IPS-18a (cell line): ENCODE measurements around the gene GET4.

Experiments
- H3K27ac ChIP-seq: one replicate; pipeline ENCODE4 v1.5.1; 2013; ENCODE audit warnings: low read length
- H3K27me3 ChIP-seq: one replicate; pipeline ENCODE4 v1.6.1; 2013; ENCODE audit warnings: mild to moderate bottlenecking, low read length; ENCODE audit not compliant: control insufficient read depth, insufficient read depth
- H3K36me3 ChIP-seq: one replicate; pipeline ENCODE4 v1.6.1; 2013; ENCODE audit warnings: low read depth, low read length; ENCODE audit not compliant: control insufficient read depth
- H3K4me1 ChIP-seq: one replicate; pipeline ENCODE4 v1.6.1; 2013; ENCODE audit warnings: low read depth, low read length; ENCODE audit not compliant: control insufficient read depth
- H3K4me3 ChIP-seq: one replicate; pipeline ENCODE4 v1.5.1; 2013; ENCODE audit warnings: low read length
- H3K9ac ChIP-seq: one replicate; pipeline ENCODE4 v1.6.1; 2013; ENCODE audit warnings: mild to moderate bottlenecking, low read length, moderate library complexity
- H3K9me3 ChIP-seq: one replicate; pipeline ENCODE4 v1.6.1; 2013; ENCODE audit warnings: low read depth, low read length; ENCODE audit not compliant: control insufficient read depth

GET4 gene

DNA sequence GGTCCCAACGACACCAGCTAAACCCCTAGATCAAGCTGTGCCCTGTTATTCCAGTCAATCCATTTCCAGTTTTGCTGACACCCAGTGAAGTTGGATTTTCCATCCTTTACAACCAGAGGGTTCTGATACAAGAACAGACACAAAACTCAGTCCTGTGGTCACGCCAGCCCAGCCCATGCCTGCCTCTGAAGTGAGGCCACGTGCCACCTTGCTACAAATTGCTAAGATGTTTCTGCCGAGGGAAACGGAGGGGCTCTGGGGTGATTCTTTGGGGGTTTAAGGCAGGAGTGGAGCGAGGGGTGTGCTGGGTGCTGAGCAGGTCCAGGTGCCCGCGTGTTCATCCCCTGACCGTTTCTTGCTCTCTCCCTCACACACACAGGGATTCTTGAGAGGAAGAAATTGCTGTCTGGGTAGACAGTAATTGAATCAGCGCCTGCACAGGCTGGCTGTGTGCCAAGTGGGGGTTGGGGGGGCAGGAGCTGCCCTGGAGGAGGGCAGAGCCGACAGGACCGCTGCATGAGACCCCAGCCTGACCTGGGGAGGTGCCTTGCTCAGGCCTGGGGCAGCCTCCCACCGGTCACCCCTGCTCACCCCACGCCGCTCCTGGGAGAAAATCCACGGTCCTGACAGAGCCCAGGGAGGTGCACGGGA is 40.1 kb downstream of the GET4 start:
- Histone ChIP-seq H3K9ac (no peak overlapping the region), H3K4me3 (no peak overlapping the region), H3K36me3 (no peaks in the 10 kb centered on the region), H3K27me3 (no peaks in the 10 kb centered on the region), H3K4me1 (no peaks in the 10 kb centered on the region), H3K27ac (no peak overlapping the region), H3K9me3 (no peaks in the 10 kb centered on the region)

DNA sequence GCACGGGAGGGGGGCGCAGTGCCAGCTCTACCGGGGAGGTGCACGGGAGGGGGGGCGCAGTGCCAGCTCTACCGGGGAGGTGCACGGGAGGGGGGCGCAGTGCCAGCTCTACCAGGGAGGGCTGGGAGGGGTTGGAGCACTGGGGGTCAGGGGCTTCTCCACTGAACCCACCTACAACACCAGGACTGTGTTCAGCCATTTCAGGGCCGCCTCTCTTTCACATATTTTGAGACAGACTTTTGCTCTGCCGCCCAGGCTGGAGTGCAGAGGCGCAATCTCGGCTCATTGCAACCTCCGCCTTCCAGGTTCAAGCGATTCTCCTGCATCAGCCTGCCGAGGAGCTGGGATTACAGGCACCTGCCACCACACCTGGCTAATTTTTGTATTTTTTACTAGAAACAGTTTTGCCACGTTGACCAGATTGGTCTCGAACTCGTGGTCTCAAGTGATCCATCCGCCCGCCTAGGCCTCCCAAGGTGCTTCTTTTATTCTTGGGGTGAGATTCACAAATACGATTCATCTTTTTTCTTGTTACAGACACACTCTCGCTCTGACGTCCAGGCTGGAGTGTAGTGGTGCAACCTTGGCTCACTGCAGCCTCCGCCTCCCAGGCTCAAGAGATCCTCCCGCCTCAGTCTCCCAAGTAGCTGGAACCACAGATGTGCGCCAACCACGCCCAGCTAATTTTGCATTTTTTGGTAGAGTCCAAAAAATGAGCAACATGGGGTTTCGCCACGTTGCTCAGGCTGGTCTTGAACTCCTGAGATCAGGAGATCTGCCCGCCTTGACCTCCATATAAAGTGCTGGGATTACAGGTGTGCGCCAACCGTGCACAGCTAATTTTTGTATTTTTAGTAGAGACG is 41.1 kb downstream of the GET4 start:
- Histone ChIP-seq H3K27me3 (no peaks in the 10 kb centered on the region), H3K9ac (no peak overlapping the region), H3K36me3 (no peaks in the 10 kb centered on the region)

GRCh38 chr7:918118-918425 is 41.7 kb downstream of the GET4 start:
- H3K36me3 ChIP-seq = no peaks in the 10 kb centered on the region
- no peak overlapping the region for H3K27ac ChIP-seq
- H3K9ac ChIP-seq = no peak overlapping the region
- H3K4me3 ChIP-seq = no peak overlapping the region
- H3K9me3 ChIP-seq = no peaks in the 10 kb centered on the region
- no peaks in the 10 kb centered on the region for H3K4me1 ChIP-seq
- no peaks in the 10 kb centered on the region for H3K27me3 ChIP-seq

More for the DNA sequence above, 41.1 kb downstream of the GET4 start:
- H3K9me3 ChIP-seq = no peaks in the 10 kb centered on the region
- H3K4me3 ChIP-seq = no peak overlapping the region
- H3K27ac ChIP-seq = no peak overlapping the region
- H3K4me1 ChIP-seq = no peaks in the 10 kb centered on the region

DNA sequence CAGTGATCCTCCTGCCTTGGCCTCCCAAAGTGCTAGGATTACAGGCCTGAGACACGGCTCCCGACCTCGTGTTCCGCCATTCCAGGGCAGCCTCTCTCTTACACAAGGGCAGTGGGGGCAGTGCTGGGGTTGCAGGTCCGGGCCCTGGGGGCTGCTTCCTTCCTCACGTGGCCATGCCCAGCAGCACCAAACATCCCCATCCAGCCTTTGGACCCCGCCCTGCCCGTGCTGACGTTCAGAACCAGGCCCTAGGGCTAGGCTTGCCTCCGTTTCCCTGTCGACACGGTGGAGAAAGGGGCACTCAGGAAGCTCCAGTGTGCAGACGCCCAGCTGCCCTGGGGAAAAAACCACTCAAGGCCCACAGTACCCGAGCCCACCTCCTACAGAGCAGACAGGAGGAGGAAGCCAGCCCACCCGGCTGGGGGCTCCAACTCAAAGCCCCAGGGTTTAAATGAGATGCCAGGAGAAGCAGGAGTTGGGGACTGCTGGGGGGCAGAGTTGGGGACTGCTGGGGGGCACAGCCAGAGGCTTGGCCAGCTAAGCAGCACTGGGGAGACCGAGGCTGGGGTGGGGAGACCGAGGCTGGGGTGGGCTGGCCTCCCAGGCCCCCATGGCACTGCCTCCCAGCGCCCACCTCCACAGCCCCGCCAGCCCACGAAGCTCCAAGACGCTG is 42.2 kb downstream of the GET4 start:
- no peak overlapping the region for H3K4me3 ChIP-seq
- H3K9me3 ChIP-seq = no peaks in the 10 kb centered on the region
- no peaks in the 10 kb centered on the region for H3K4me1 ChIP-seq
- H3K27ac ChIP-seq = no peak overlapping the region
- H3K36me3 ChIP-seq = no peaks in the 10 kb centered on the region
- no peaks in the 10 kb centered on the region for H3K27me3 ChIP-seq
- H3K9ac ChIP-seq = no peak overlapping the region

DNA sequence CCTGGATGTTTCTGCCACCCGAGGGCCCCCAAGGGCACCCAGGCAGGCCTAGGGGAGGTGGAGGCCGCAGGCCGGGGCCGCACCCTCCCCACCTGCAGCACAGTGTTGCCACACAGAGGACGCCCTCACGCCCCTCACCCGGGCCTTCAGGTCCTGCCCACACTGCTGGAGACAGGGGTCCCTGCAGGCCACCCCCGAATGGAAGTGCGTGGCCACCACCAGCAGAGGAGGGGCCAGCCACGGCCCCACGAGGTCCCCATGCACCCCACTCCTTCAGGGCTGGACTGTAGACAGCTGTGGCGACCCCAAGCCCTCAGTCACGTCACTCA is 42.7 kb downstream of the GET4 start:
- Histone ChIP-seq H3K27me3 (no peaks in the 10 kb centered on the region), H3K36me3 (no peaks in the 10 kb centered on the region), H3K9ac (no peak overlapping the region), H3K4me1 (no peaks in the 10 kb centered on the region), H3K9me3 (no peaks in the 10 kb centered on the region), H3K4me3 (no peak overlapping the region), H3K27ac (no peak overlapping the region)

GRCh38 chr7:919924-920341 is 43.6 kb downstream of the GET4 start:
- no peaks in the 10 kb centered on the region for H3K36me3 ChIP-seq
- no peaks in the 10 kb centered on the region for H3K27me3 ChIP-seq
- H3K4me1 ChIP-seq = no peaks in the 10 kb centered on the region
- H3K9me3 ChIP-seq = no peaks in the 10 kb centered on the region
- no peak overlapping the region for H3K9ac ChIP-seq
- no peak overlapping the region for H3K4me3 ChIP-seq
- H3K27ac ChIP-seq = no peak overlapping the region

DNA sequence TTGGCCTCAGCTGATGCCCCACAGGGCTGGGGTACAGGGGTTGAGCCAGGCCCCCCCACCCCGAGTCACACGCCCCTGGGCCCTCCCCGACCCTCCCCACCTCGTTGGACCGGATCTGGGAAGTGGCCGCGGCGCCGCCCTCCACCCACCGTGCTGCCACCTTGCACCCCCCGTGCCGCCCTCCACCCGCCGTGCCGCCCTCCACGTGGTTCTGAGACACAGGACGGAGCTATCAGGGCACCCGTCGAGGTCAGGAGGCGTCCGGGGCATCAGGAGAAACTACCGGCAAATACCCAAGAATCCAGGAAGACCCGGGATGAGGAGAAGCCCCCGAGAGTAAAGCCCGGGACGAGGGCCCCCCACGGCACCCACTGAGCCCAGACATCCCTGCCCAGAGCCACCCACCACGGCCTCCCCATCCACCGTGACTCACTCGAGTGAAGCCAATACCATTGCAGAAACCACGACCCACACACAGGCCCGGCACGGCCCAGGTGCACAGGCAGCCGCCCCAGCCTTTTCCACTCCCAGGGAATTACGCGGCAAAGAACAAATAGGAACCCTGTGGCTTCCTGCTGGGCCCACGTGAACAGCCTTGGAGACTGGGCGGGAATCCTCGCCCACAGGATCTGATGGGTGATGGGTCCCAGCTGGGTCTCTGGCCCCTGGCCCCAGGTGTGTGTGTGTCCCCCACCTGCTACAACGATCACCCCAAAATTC is 44.2 kb downstream of the GET4 start:
- H3K9me3 ChIP-seq = no peaks in the 10 kb centered on the region
- H3K36me3 ChIP-seq = no peaks in the 10 kb centered on the region
- no peak overlapping the region for H3K9ac ChIP-seq
- H3K27ac ChIP-seq = no peak overlapping the region
- no peak overlapping the region for H3K4me3 ChIP-seq
- H3K27me3 ChIP-seq = no peaks in the 10 kb centered on the region
- no peaks in the 10 kb centered on the region for H3K4me1 ChIP-seq

DNA sequence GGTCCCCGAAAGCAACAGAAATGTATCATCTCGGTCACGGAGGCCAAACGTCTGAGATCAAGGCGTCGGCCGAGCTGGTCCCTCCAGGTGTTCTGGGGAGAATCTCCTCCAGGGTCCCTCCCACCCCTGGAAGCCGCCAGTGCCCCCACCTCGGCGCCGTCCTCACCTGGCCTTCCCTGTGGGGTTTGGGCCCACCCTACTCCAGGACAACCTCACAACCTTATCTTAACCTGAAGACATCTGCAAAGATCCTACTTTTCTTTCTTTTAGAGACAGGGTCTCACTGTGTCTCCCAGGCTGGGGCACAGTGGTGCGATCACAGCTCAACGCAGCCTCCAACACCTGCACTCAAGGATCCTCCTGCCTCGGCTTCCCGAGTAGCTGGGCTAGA is 44.7 kb downstream of the GET4 start:
- no peaks in the 10 kb centered on the region for H3K36me3 ChIP-seq
- H3K27me3 ChIP-seq = no peaks in the 10 kb centered on the region
- H3K4me3 ChIP-seq = no peak overlapping the region
- H3K4me1 ChIP-seq = no peaks in the 10 kb centered on the region
- no peak overlapping the region for H3K9ac ChIP-seq
- no peak overlapping the region for H3K27ac ChIP-seq
- H3K9me3 ChIP-seq = no peaks in the 10 kb centered on the region

DNA sequence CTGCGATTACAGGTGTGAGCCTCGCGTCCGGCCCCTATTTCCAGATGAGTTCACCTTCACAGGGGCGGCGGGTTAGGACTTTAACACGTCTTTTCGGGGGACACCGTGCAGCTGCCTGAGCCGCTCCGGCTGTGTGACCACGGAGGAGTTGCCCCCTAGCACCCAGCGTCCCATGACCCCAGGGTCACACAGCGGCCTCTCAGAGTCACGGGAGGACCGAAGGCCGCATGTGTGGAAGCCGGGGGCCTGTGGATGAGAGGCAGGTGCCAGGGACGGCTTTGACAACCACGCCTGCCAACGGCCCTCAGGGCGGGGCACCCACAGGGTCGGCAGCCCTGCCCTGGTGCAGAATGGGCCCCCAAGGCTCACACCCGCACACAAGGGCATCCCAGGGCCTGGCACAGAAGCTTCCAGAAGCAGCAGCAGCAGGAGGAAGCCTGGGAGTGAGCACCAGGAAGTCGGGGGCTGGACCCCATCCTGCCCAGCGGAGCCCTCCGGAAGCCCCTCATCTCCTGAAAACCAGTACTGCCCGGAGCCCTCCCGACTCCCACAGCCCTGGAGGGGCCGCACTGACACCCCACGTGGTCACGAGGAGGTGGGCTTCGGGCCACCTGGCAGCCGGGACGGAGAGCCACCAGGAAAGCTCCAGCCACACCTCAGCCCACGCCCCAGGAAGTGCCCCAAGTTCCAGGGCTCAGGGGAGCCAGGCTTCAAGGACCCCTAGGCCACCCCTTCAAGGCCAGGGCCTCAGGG is 45.4 kb downstream of the GET4 start:
- H3K9ac ChIP-seq = no peak overlapping the region
- no peaks in the 10 kb centered on the region for H3K9me3 ChIP-seq
- no peak overlapping the region for H3K27ac ChIP-seq
- H3K36me3 ChIP-seq = no peaks in the 10 kb centered on the region
- no peaks in the 10 kb centered on the region for H3K4me1 ChIP-seq
- H3K4me3 ChIP-seq = no peak overlapping the region
- no peaks in the 10 kb centered on the region for H3K27me3 ChIP-seq

- Histone ChIP-seq H3K4me3 (no peak overlapping the region), H3K9ac (no peak overlapping the region), H3K36me3 (no peaks in the 10 kb centered on the region), H3K27me3 (no peaks in the 10 kb centered on the region), H3K27ac (no peak overlapping the region), H3K9me3 (no peaks in the 10 kb centered on the region), H3K4me1 (no peaks in the 10 kb centered on the region)
These were observed 46.2 kb downstream of the GET4 start for GRCh38 chr7:922334-923107.
